Stimulated activated memory B cell treated with anti-CD40 and anti-IgM and Interleukin-4, amounts not matched to agents 10 μg/mL and 1 μg/mL and 100 μg/mL, for 72 hours (primary cell): Measurements from ENCODE around the gene TMEM232.
"Not testable (repeated sequence)": the region's sequence is repeated elsewhere in the genome, so short reads cannot be mapped to it uniquely, and the experiment has no call there.

Experiments used
- ATAC-seq: fragments of 150-1000 bp; cut with Tn5 transposase; 2 replicates; pipeline ENCODE4 v1.10.0; 2021
- H3K27ac Mint-ChIP-seq: one replicate; pipeline ENCODE4 v1.8.0; 2022; ENCODE audit warnings: mild to moderate bottlenecking, mixed read lengths
- H3K27me3 Mint-ChIP-seq: one replicate; pipeline ENCODE4 v1.8.0; 2022; ENCODE audit warnings: mixed read lengths
- H3K36me3 Mint-ChIP-seq: one replicate; pipeline ENCODE4 v1.8.0; 2022; ENCODE audit warnings: mixed read lengths
- H3K4me1 Mint-ChIP-seq: one replicate; pipeline ENCODE4 v1.8.0; 2022; ENCODE audit warnings: mixed read lengths
- H3K4me3 Mint-ChIP-seq: one replicate; pipeline ENCODE4 v1.8.0; 2022; ENCODE audit warnings: mild to moderate bottlenecking, moderate library complexity, mixed read lengths
- H3K9me3 Mint-ChIP-seq: one replicate; pipeline ENCODE4 v1.8.0; 2022; ENCODE audit warnings: mixed read lengths

TMEM232 gene

GRCh38 chr5:110734101-110734500 is 7.6 kb upstream of the TMEM232 start:
- H3K36me3 Mint-ChIP-seq, result peaks cover 7% of the 10 kb centered on the region
- no peak for ATAC-seq
- H3K4me1 Mint-ChIP-seq, result peaks cover 6% of the 10 kb centered on the region
- H3K27me3 Mint-ChIP-seq, result no peaks in the 10 kb centered on the region
- no peaks in the 10 kb centered on the region for H3K9me3 Mint-ChIP-seq
- H3K27ac Mint-ChIP-seq, result no peak overlapping the region
- no peak overlapping the region for H3K4me3 Mint-ChIP-seq

- not testable (repeated sequence) for H3K9me3 Mint-ChIP-seq, H3K4me1 Mint-ChIP-seq, H3K36me3 Mint-ChIP-seq, H3K27ac Mint-ChIP-seq, ATAC-seq, H3K4me3 Mint-ChIP-seq, H3K27me3 Mint-ChIP-seq
These were observed 5.0 kb upstream of the TMEM232 start for GRCh38 chr5:110731499-110731898.

GRCh38 chr5:110727025-110727314 is 499 bp upstream of the TMEM232 start:
- H3K4me1 Mint-ChIP-seq, result no peaks in the 10 kb centered on the region
- ATAC-seq, result no peak
- peak overlapping the region; percentile 80 for H3K4me3 Mint-ChIP-seq
- no peaks in the 10 kb centered on the region for H3K27me3 Mint-ChIP-seq
- H3K36me3 Mint-ChIP-seq, result no peaks in the 10 kb centered on the region
- H3K9me3 Mint-ChIP-seq, result no peaks in the 10 kb centered on the region
- no peak overlapping the region for H3K27ac Mint-ChIP-seq

GRCh38 chr5:110718311-110718710 is 8.2 kb downstream of the TMEM232 start:
- Mint-ChIP-seq H3K4me3 (no peak overlapping the region), H3K36me3 (no peaks in the 10 kb centered on the region), H3K27me3 (no peaks in the 10 kb centered on the region), H3K4me1 (no peaks in the 10 kb centered on the region), H3K27ac (no peak overlapping the region), H3K9me3 (no peaks in the 10 kb centered on the region)
- ATAC-seq, result no peak

GRCh38 chr5:110716247-110717245 is 9.9 kb downstream of the TMEM232 start:
- Mint-ChIP-seq H3K27ac (no peak overlapping the region), H3K36me3 (no peaks in the 10 kb centered on the region), H3K4me1 (peaks cover 3% of the 10 kb centered on the region), H3K27me3 (no peaks in the 10 kb centered on the region), H3K9me3 (no peaks in the 10 kb centered on the region), H3K4me3 (no peak overlapping the region)
- ATAC-seq, result no peak

- ATAC-seq, result no peak
- H3K27me3 Mint-ChIP-seq, result peaks cover 26% of the 10 kb centered on the region
- H3K9me3 Mint-ChIP-seq, result no peaks in the 10 kb centered on the region
- H3K4me3 Mint-ChIP-seq, result no peak overlapping the region
- H3K36me3 Mint-ChIP-seq, result peaks cover 6% of the 10 kb centered on the region
- peaks cover 5% of the 10 kb centered on the region for H3K4me1 Mint-ChIP-seq
- no peak overlapping the region for H3K27ac Mint-ChIP-seq
These were observed 19.1 kb downstream of the TMEM232 start for GRCh38 chr5:110707260-110707844.

GRCh38 chr5:110705349-110705748 is 21.1 kb downstream of the TMEM232 start:
- no peak overlapping the region for H3K4me3 Mint-ChIP-seq
- peaks cover 6% of the 10 kb centered on the region for H3K36me3 Mint-ChIP-seq
- H3K27ac Mint-ChIP-seq, result no peak overlapping the region
- H3K27me3 Mint-ChIP-seq, result peaks cover 23% of the 10 kb centered on the region
- ATAC-seq, result no peak
- no peaks in the 10 kb centered on the region for H3K4me1 Mint-ChIP-seq
- no peaks in the 10 kb centered on the region for H3K9me3 Mint-ChIP-seq

GRCh38 chr5:110703481-110703880 is 23.0 kb downstream of the TMEM232 start:
- no peak overlapping the region for H3K27ac Mint-ChIP-seq
- H3K36me3 Mint-ChIP-seq, result no peaks in the 10 kb centered on the region
- H3K9me3 Mint-ChIP-seq, result no peaks in the 10 kb centered on the region
- peaks cover 4% of the 10 kb centered on the region for H3K27me3 Mint-ChIP-seq
- no peak overlapping the region for H3K4me3 Mint-ChIP-seq
- no peak for ATAC-seq
- no peaks in the 10 kb centered on the region for H3K4me1 Mint-ChIP-seq

GRCh38 chr5:110702704-110703103 is 23.8 kb downstream of the TMEM232 start:
- no peaks in the 10 kb centered on the region for H3K36me3 Mint-ChIP-seq
- no peaks in the 10 kb centered on the region for H3K4me1 Mint-ChIP-seq
- no peaks in the 10 kb centered on the region for H3K27me3 Mint-ChIP-seq
- no peak overlapping the region for H3K4me3 Mint-ChIP-seq
- H3K9me3 Mint-ChIP-seq, result no peaks in the 10 kb centered on the region
- no peak for ATAC-seq
- no peak overlapping the region for H3K27ac Mint-ChIP-seq

- no peak for ATAC-seq
- Mint-ChIP-seq H3K36me3 (no peaks in the 10 kb centered on the region), H3K4me3 (no peak overlapping the region), H3K27me3 (no peaks in the 10 kb centered on the region), H3K4me1 (no peaks in the 10 kb centered on the region), H3K27ac (no peak overlapping the region), H3K9me3 (no peaks in the 10 kb centered on the region)
These were observed 24.2 kb downstream of the TMEM232 start for GRCh38 chr5:110702300-110702699.

GRCh38 chr5:110692669-110693068 is 33.8 kb downstream of the TMEM232 start:
- H3K4me1 Mint-ChIP-seq, H3K36me3 Mint-ChIP-seq, H3K9me3 Mint-ChIP-seq, H3K4me3 Mint-ChIP-seq, H3K27me3 Mint-ChIP-seq, ATAC-seq, H3K27ac Mint-ChIP-seq: not testable (repeated sequence)

- not testable (repeated sequence) for H3K4me3 Mint-ChIP-seq, ATAC-seq, H3K4me1 Mint-ChIP-seq, H3K36me3 Mint-ChIP-seq, H3K27ac Mint-ChIP-seq, H3K27me3 Mint-ChIP-seq, H3K9me3 Mint-ChIP-seq
These were observed 35.9 kb downstream of the TMEM232 start for GRCh38 chr5:110690587-110690986.

GRCh38 chr5:110687485-110687884 is 39.0 kb downstream of the TMEM232 start:
- ATAC-seq, result no peak
- Mint-ChIP-seq H3K9me3 (no peaks in the 10 kb centered on the region), H3K4me1 (peaks cover 10% of the 10 kb centered on the region), H3K27me3 (no peaks in the 10 kb centered on the region), H3K4me3 (no peak overlapping the region), H3K27ac (no peak overlapping the region), H3K36me3 (no peaks in the 10 kb centered on the region)

- H3K27ac Mint-ChIP-seq, result no peak overlapping the region
- peaks cover 2% of the 10 kb centered on the region for H3K27me3 Mint-ChIP-seq
- peaks cover 10% of the 10 kb centered on the region for H3K4me1 Mint-ChIP-seq
- no peak overlapping the region for H3K4me3 Mint-ChIP-seq
- no peak for ATAC-seq
- no peaks in the 10 kb centered on the region for H3K9me3 Mint-ChIP-seq
- no peaks in the 10 kb centered on the region for H3K36me3 Mint-ChIP-seq
These were observed 40.2 kb downstream of the TMEM232 start for GRCh38 chr5:110686270-110686669.

- Mint-ChIP-seq H3K4me3 (no peak overlapping the region), H3K4me1 (peaks cover under 1% of the 10 kb centered on the region), H3K9me3 (no peaks in the 10 kb centered on the region), H3K27ac (no peak overlapping the region), H3K36me3 (no peaks in the 10 kb centered on the region), H3K27me3 (peaks cover 20% of the 10 kb centered on the region)
- ATAC-seq, result no peak
These were observed 44.5 kb downstream of the TMEM232 start for GRCh38 chr5:110681953-110682352.

GRCh38 chr5:110681109-110681508 is 45.4 kb downstream of the TMEM232 start:
- Mint-ChIP-seq H3K36me3 (no peaks in the 10 kb centered on the region), H3K27me3 (peaks cover 20% of the 10 kb centered on the region), H3K9me3 (no peaks in the 10 kb centered on the region), H3K4me3 (no peak overlapping the region), H3K4me1 (no peaks in the 10 kb centered on the region), H3K27ac (no peak overlapping the region)
- no peak for ATAC-seq
